Measurements from ENCODE around the gene RAB17.

- TF ChIP-seq, protein P1, sequence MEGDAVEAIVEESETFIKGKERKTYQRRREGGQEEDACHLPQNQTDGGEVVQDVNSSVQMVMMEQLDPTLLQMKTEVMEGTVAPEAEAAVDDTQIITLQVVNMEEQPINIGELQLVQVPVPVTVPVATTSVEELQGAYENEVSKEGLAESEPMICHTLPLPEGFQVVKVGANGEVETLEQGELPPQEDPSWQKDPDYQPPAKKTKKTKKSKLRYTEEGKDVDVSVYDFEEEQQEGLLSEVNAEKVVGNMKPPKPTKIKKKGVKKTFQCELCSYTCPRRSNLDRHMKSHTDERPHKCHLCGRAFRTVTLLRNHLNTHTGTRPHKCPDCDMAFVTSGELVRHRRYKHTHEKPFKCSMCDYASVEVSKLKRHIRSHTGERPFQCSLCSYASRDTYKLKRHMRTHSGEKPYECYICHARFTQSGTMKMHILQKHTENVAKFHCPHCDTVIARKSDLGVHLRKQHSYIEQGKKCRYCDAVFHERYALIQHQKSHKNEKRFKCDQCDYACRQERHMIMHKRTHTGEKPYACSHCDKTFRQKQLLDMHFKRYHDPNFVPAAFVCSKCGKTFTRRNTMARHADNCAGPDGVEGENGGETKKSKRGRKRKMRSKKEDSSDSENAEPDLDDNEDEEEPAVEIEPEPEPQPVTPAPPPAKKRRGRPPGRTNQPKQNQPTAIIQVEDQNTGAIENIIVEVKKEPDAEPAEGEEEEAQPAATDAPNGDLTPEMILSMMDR (IDR thresholded peaks at IDR 0.05): no peak
- no peak for TF ChIP-seq POLR2A (IDR thresholded peaks at IDR 0.05)
Observed at GRCh38 chr2:237524631-237525030, 65.9 kb downstream of the RAB17 start.
